Epithelial cell of proximal tubule (primary cell): ENCODE results near the gene IL13RA1. TPM values are rescaled to one million over a fixed set of nuclear protein-coding genes. Genes with fewer than 3 reads are reported as not detected.
"Not testable (repeated sequence)": the region's sequence is repeated elsewhere in the genome, so short reads cannot be mapped to it uniquely, and the experiment has no call there.

Source experiments
- DNase-seq: peaks from one replicate; pipeline ENCODE4 v3.0.0-alpha.2; 2011; ENCODE audit warnings: low read depth
- H3K4me3 ChIP-seq: 2 replicates; pipeline ENCODE4 v1.5.1; 2011; ENCODE audit warnings: low read depth, mild to moderate bottlenecking, low read length
- CTCF ChIP-seq: conservative IDR thresholded peaks from 2 replicates; pipeline ENCODE4 v1.5.1; 2012; ENCODE audit warnings: low read depth, mild to moderate bottlenecking, low read length
- total RNA-seq: library from RNA; depleted of rRNA; stranded (reverse); fragments of >200 nt; gene quantifications from 2 replicates; pipeline ENCODE4 v1.2.3, GENCODE V29; 2015

The IL13RA1 gene
- total RNA-seq, 1 donor from 2014 or later = 34.0 TPM

- H3K4me3 ChIP-seq = no peak overlapping the region
- TF ChIP-seq CTCF = no peak
- no peak for DNase-seq
Observed at GRCh38 chrX:118780509-118780908, 53.1 kb downstream of the IL13RA1 start.

- TF ChIP-seq CTCF = no peak
- DNase-seq = no peak
- H3K4me3 ChIP-seq = no peak overlapping the region
Observed at GRCh38 chrX:118780911-118781310, 53.5 kb downstream of the IL13RA1 start.

GRCh38 chrX:118795528-118796280 lies 68.3 kb downstream of the IL13RA1 start:
- no peak for TF ChIP-seq CTCF
- H3K4me3 ChIP-seq = no peak overlapping the region
- DNase-seq = no peak

GRCh38 chrX:118802857-118803256 lies 75.5 kb downstream of the IL13RA1 start:
- no peak for TF ChIP-seq CTCF
- H3K4me3 ChIP-seq = no peak overlapping the region
- DNase-seq = no peak

- peak; percentile 66 for TF ChIP-seq CTCF
Observed at GRCh38 chrX:118807151-118808017, 80.0 kb downstream of the IL13RA1 start.

DNA sequence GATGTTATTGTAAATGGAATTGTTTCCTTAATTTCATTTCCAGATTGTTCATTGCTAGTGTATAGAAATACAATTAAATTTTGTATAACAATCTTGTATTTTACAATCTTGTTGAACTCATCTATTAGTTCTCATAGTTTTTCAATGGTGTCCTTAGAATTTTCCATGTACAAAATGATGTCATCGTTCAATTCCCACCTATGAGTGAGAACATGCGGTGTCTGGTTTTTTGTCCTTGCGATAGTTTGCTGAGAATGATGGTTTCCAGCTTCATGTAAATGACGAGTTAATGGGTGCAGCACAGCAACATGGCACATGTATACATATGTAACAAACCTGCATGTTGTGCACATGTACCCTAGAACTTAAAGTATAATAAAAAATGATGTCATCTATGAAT lies 89.9 kb downstream of the IL13RA1 start:
- not testable (repeated sequence) for DNase-seq, H3K4me3 ChIP-seq

More at GRCh38 chrX:118807151-118808017, 80.0 kb downstream of the IL13RA1 start:
- DNase-seq = no peak
- no peak overlapping the region for H3K4me3 ChIP-seq
